HepG2 (cell line): ENCODE measurements around the gene ULBP1. TPM values are rescaled to one million over a fixed set of nuclear protein-coding genes. Genes with fewer than 3 reads are reported as not detected.

ENCODE experiments used
- ATAD3A ChIP-seq: sonication (generic); formaldehyde crosslinking; IDR thresholded peaks from 2 replicates; pipeline ENCODE4 v1.4.0; 2020; ENCODE audit warnings: missing genetic modification reagents
- ETV6 ChIP-seq: sonication (generic); formaldehyde crosslinking; conservative IDR thresholded peaks from 2 replicates; pipeline ENCODE4 v1.4.0; 2020; ENCODE audit warnings: missing genetic modification reagents
- EZH2 ChIP-seq: conservative IDR thresholded peaks from 2 replicates; pipeline ENCODE4 v1.6.1; 2012; ENCODE audit warnings: mild to moderate bottlenecking, low read depth, low read length, moderate library complexity
- GABPA ChIP-seq, 2 experiments: IDR thresholded peaks; 2 replicates each; pipeline ENCODE4 v1.6.1; 2011 to 2016; ENCODE audit warnings: low read depth in 2 of 2, low read length in 1 of 2, missing biosample characterization in 1 of 2, missing genetic modification characterization in 1 of 2
- NFE2L1 ChIP-seq: sonication (generic); formaldehyde crosslinking; IDR thresholded peaks from 2 replicates; pipeline ENCODE4 v1.4.0; 2020; ENCODE audit warnings: missing genetic modification reagents, mild to moderate bottlenecking, borderline replicate concordance
- NFIC ChIP-seq: IDR thresholded peaks from 2 replicates; pipeline ENCODE4 v1.6.1; 2012; ENCODE audit warnings: mild to moderate bottlenecking, low read length, inconsistent platforms
- ZFP1 ChIP-seq: IDR thresholded peaks from 2 replicates; pipeline ENCODE4 v1.6.1; 2016
- ZNF136 ChIP-seq: sonication (generic); formaldehyde crosslinking; IDR thresholded peaks from 2 replicates; pipeline ENCODE4 v1.8.1; 2022; ENCODE audit warnings: low read depth, mild to moderate bottlenecking, moderate library complexity, missing genetic modification reagents
- ZNF780A ChIP-seq: sonication (generic); formaldehyde crosslinking; IDR thresholded peaks from 2 replicates; pipeline ENCODE4 v1.8.0; 2022; ENCODE audit warnings: mild to moderate bottlenecking, missing genetic modification reagents, moderate library complexity
- ZNF782 ChIP-seq: sonication (generic); formaldehyde crosslinking; IDR thresholded peaks from 2 replicates; pipeline ENCODE4 v1.4.0; 2020; ENCODE audit warnings: missing genetic modification reagents, mild to moderate bottlenecking, borderline replicate concordance
- polyA plus RNA-seq, 8 experiments: library from polyadenylated mRNA; depleted of rRNA in 3 of 8; stranded (reverse) in 7 of 8; unstranded in 1 of 8; fragments of >200 nt; fragmentation: Illumina TruSeq in 4 of 8; extraction: Trizol in 4 of 8; gene quantifications; 2 replicates each; pipeline versions ENCODE4 v1.2.1 to v1.2.3, GENCODE V29; 2011 to 2016; ENCODE audit warnings: low read depth in 4 of 8, missing spikeins in 1 of 8, mixed read lengths in 1 of 8; ENCODE audit not compliant: insufficient read depth in 1 of 8
- total RNA-seq, 5 experiments: library from RNA; depleted of rRNA; stranded (reverse); fragments of >200 nt; fragmentation: Illumina TruSeq; extraction: Trizol; gene quantifications; 2 replicates each; pipeline ENCODE4 v1.2.3, GENCODE V29; 2016; ENCODE audit warnings: low read depth in 1 of 5
- TF ChIP-seq, protein P1 (sequence below), 2 experiments: sonication (generic) in 1 of 2; formaldehyde crosslinking in 1 of 2; IDR thresholded peaks; 2 replicates each; pipeline versions ENCODE4 v1.6.1 to v1.9.0; 2014 to 2022; ENCODE audit warnings: antibody characterized with exemption in 1 of 2, borderline replicate concordance in 1 of 2, inconsistent platforms in 1 of 2, low read depth in 1 of 2, missing genetic modification reagents in 1 of 2
- TF ChIP-seq, protein P2 (sequence below): sonication (generic); formaldehyde crosslinking; IDR thresholded peaks from 2 replicates; pipeline ENCODE4 v1.4.0; 2020; ENCODE audit warnings: mild to moderate bottlenecking, missing genetic modification reagents
- TF ChIP-seq, protein P3 (sequence below): IDR thresholded peaks from 2 replicates; pipeline ENCODE4 v1.6.1; 2012; ENCODE audit warnings: inconsistent platforms

The ULBP1 gene
- total and polyA plus RNA-seq, 2 of the 13 experiments (the other 11 are each of a cell fraction or from before 2014, with no cell fraction given) = 0.04 to 0.09 TPM

DNA sequence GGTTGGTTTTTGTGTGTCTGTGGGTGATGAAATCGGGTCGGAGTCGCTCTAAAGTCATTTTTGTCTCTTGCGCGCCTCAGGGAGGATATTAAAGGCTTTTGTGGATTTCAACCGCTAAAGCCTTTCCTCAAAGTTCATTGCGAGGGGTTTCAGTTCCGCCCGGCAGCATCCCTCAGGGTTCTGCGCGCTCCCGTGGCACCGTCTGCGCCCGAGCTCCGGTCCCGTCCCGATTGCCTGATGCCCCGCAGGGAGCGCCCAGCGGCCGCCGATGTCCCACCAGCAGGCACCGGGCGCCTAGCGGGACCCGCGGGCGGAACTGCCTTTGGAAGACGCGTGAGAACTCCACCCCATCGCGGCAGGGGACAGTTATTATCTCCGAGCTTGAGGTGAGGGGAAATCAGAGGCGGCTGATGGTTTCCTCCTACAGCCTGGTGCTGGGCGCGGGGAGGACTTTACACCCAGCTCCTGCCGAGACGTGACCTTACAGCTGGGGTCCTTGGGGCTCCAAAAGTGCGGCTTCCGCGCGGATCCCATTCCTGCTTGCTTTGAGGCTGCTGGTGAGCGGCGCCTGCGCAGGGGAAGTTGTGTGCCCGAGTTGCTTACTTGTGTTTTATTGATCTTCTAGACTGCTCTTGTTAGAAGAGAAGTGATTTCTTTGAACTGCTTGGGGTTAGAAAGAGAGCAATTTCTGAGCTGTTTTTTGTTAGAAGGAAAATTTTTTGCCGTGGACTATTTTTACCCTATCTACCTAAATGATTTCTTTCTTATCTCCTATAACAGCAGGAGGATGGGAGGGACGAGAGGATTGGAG lies 27.1 kb downstream of the ULBP1 start (continued):
- TF ChIP-seq, protein P1, sequence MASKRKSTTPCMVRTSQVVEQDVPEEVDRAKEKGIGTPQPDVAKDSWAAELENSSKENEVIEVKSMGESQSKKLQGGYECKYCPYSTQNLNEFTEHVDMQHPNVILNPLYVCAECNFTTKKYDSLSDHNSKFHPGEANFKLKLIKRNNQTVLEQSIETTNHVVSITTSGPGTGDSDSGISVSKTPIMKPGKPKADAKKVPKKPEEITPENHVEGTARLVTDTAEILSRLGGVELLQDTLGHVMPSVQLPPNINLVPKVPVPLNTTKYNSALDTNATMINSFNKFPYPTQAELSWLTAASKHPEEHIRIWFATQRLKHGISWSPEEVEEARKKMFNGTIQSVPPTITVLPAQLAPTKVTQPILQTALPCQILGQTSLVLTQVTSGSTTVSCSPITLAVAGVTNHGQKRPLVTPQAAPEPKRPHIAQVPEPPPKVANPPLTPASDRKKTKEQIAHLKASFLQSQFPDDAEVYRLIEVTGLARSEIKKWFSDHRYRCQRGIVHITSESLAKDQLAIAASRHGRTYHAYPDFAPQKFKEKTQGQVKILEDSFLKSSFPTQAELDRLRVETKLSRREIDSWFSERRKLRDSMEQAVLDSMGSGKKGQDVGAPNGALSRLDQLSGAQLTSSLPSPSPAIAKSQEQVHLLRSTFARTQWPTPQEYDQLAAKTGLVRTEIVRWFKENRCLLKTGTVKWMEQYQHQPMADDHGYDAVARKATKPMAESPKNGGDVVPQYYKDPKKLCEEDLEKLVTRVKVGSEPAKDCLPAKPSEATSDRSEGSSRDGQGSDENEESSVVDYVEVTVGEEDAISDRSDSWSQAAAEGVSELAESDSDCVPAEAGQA (IDR thresholded peaks at IDR 0.05; ENCODE audit: low read depth) = no peak
- TF ChIP-seq, protein P1 (CRISPR knock-in tag; IDR thresholded peaks at IDR 0.05; ENCODE audit: borderline replicate concordance) = no peak
- TF ChIP-seq ATAD3A (CRISPR knock-in tag) (no peak), NFIC (no peak), GABPA (IDR thresholded peaks at IDR 0.05; ENCODE audit: low read depth, low read length) (no peak), GABPA (CRISPR knock-in tag; IDR thresholded peaks at IDR 0.05; ENCODE audit: low read depth) (no peak), ETV6 (CRISPR knock-in tag) (no peak), NFE2L1 (0 out of 2 replicates have a peak, but pooled peaks have one; percentile 22), ZNF780A (CRISPR knock-in tag) (no peak), ZFP1 (CRISPR knock-in tag) (no peak), ZNF136 (no peak), ZNF782 (no peak), EZH2 (0 out of 2 replicates have a peak, but pooled peaks have one; percentile 70)
- TF ChIP-seq, protein P2, sequence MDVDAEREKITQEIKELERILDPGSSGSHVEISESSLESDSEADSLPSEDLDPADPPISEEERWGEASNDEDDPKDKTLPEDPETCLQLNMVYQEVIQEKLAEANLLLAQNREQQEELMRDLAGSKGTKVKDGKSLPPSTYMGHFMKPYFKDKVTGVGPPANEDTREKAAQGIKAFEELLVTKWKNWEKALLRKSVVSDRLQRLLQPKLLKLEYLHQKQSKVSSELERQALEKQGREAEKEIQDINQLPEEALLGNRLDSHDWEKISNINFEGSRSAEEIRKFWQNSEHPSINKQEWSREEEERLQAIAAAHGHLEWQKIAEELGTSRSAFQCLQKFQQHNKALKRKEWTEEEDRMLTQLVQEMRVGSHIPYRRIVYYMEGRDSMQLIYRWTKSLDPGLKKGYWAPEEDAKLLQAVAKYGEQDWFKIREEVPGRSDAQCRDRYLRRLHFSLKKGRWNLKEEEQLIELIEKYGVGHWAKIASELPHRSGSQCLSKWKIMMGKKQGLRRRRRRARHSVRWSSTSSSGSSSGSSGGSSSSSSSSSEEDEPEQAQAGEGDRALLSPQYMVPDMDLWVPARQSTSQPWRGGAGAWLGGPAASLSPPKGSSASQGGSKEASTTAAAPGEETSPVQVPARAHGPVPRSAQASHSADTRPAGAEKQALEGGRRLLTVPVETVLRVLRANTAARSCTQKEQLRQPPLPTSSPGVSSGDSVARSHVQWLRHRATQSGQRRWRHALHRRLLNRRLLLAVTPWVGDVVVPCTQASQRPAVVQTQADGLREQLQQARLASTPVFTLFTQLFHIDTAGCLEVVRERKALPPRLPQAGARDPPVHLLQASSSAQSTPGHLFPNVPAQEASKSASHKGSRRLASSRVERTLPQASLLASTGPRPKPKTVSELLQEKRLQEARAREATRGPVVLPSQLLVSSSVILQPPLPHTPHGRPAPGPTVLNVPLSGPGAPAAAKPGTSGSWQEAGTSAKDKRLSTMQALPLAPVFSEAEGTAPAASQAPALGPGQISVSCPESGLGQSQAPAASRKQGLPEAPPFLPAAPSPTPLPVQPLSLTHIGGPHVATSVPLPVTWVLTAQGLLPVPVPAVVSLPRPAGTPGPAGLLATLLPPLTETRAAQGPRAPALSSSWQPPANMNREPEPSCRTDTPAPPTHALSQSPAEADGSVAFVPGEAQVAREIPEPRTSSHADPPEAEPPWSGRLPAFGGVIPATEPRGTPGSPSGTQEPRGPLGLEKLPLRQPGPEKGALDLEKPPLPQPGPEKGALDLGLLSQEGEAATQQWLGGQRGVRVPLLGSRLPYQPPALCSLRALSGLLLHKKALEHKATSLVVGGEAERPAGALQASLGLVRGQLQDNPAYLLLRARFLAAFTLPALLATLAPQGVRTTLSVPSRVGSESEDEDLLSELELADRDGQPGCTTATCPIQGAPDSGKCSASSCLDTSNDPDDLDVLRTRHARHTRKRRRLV (CRISPR knock-in tag) = no peak
- TF ChIP-seq, protein P3, sequence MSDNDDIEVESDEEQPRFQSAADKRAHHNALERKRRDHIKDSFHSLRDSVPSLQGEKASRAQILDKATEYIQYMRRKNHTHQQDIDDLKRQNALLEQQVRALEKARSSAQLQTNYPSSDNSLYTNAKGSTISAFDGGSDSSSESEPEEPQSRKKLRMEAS = no peak
